Large intestine (tissue), 3 donors: Measurements from ENCODE around the gene MAP4K4. TPM values are rescaled to one million over a fixed set of nuclear protein-coding genes. Genes with fewer than 3 reads are reported as not detected.

Experiments used
- DNase-seq, 2 donors: peaks; one replicate each; pipeline versions ENCODE4 v3.0.0 to v3.0.0-alpha.2; 2013
- H3K27ac ChIP-seq: one replicate; pipeline ENCODE4 v1.5.1; 2013; ENCODE audit warnings: low read length
- H3K27me3 ChIP-seq: 2 replicates; pipeline ENCODE4 v1.6.1; 2013; ENCODE audit warnings: low read length; ENCODE audit not compliant: control insufficient read depth, insufficient read depth
- H3K36me3 ChIP-seq: 2 replicates; pipeline ENCODE4 v1.6.1; 2013; ENCODE audit warnings: low read length; ENCODE audit not compliant: control insufficient read depth, insufficient read depth
- H3K4me1 ChIP-seq: one replicate; pipeline ENCODE4 v1.6.1; 2013; ENCODE audit warnings: low read length; ENCODE audit not compliant: control insufficient read depth, insufficient read depth
- H3K4me3 ChIP-seq: one replicate; pipeline ENCODE4 v1.5.1; 2013; ENCODE audit warnings: low read length
- H3K9me3 ChIP-seq: one replicate; pipeline ENCODE4 v1.6.1; 2013; ENCODE audit warnings: mild to moderate bottlenecking, low read depth, low read length, moderate library complexity; ENCODE audit not compliant: control insufficient read depth
- WGBS: methylation state at CpG from one replicate; pipeline ENCODE4 v1.1.5; 2013; ENCODE audit warnings: low lambda C conversion rate; ENCODE audit not compliant: insufficient coverage; 5-methylcytosine and 5-hydroxymethylcytosine counted together
- polyA plus RNA-seq: library from polyadenylated mRNA; unstranded; fragments of 120-200 nt; gene quantifications from one replicate; pipeline ENCODE4 v1.2.1, GENCODE V29; 2013

MAP4K4 gene
- polyA plus RNA-seq, 1 donor, result 39.5 TPM

- no peaks in the 10 kb centered on the region for H3K9me3 ChIP-seq
- peaks cover 5% of the 10 kb centered on the region for H3K4me1 ChIP-seq
- WGBS, result 80% methylated on average over 2 of the region's 2 CpGs
- DNase-seq, result no peak
- no peak overlapping the region for H3K4me3 ChIP-seq
- H3K36me3 ChIP-seq, result no peaks in the 10 kb centered on the region
- no peaks in the 10 kb centered on the region for H3K27me3 ChIP-seq
- H3K27ac ChIP-seq, result no peak overlapping the region
Measured at GRCh38 chr2:101814752-101815151, 117.2 kb downstream of the MAP4K4 start.

GRCh38 chr2:101815154-101815553 lies 117.6 kb downstream of the MAP4K4 start:
- WGBS, result 100% methylated on average over 1 of the region's 3 CpGs
- Histone ChIP-seq H3K36me3 (no peaks in the 10 kb centered on the region), H3K9me3 (no peaks in the 10 kb centered on the region), H3K4me1 (peaks cover 5% of the 10 kb centered on the region), H3K27me3 (no peaks in the 10 kb centered on the region), H3K4me3 (no peak overlapping the region), H3K27ac (no peak overlapping the region)
- no peak for DNase-seq

- H3K36me3 ChIP-seq, result no peaks in the 10 kb centered on the region
- H3K4me1 ChIP-seq, result peaks cover 5% of the 10 kb centered on the region
Measured at GRCh38 chr2:101815739-101816391, 118.4 kb downstream of the MAP4K4 start.

GRCh38 chr2:101816598-101816997 lies 119.1 kb downstream of the MAP4K4 start:
- peaks cover 5% of the 10 kb centered on the region for H3K4me1 ChIP-seq
- WGBS, result no CpG with 5 or more reads among the region's 4 CpGs

More at GRCh38 chr2:101815739-101816391, 118.4 kb downstream of the MAP4K4 start:
- 75% methylated on average over 1 of the region's 14 CpGs for WGBS
- H3K4me3 ChIP-seq, result no peak overlapping the region
- no peaks in the 10 kb centered on the region for H3K9me3 ChIP-seq
- no peak for DNase-seq
- no peak overlapping the region for H3K27ac ChIP-seq
- H3K27me3 ChIP-seq, result no peaks in the 10 kb centered on the region

GRCh38 chr2:101817481-101817880 lies 120.0 kb downstream of the MAP4K4 start:
- peaks cover 5% of the 10 kb centered on the region for H3K4me1 ChIP-seq
- no peak overlapping the region for H3K4me3 ChIP-seq
- H3K27me3 ChIP-seq, result no peaks in the 10 kb centered on the region
- no peak overlapping the region for H3K27ac ChIP-seq
- no peak for DNase-seq
- WGBS, result 93% methylated on average over 2 of the region's 6 CpGs
- H3K9me3 ChIP-seq, result no peaks in the 10 kb centered on the region
- H3K36me3 ChIP-seq, result no peaks in the 10 kb centered on the region

More at GRCh38 chr2:101816598-101816997, 119.1 kb downstream of the MAP4K4 start:
- no peak for DNase-seq
- H3K36me3 ChIP-seq, result no peaks in the 10 kb centered on the region
- no peak overlapping the region for H3K27ac ChIP-seq
- no peak overlapping the region for H3K4me3 ChIP-seq
- no peaks in the 10 kb centered on the region for H3K9me3 ChIP-seq
- no peaks in the 10 kb centered on the region for H3K27me3 ChIP-seq

- no peaks in the 10 kb centered on the region for H3K36me3 ChIP-seq
- no CpG with 5 or more reads among the region's 1 CpG for WGBS
- no peaks in the 10 kb centered on the region for H3K27me3 ChIP-seq
- peak overlapping the region; percentile 6 for H3K27ac ChIP-seq
- no peak overlapping the region for H3K4me3 ChIP-seq
- DNase-seq, result peak; percentile 31 to 71
- no peaks in the 10 kb centered on the region for H3K9me3 ChIP-seq
- peaks cover 9% of the 10 kb centered on the region for H3K4me1 ChIP-seq
Measured at GRCh38 chr2:101818531-101819451, 121.3 kb downstream of the MAP4K4 start.

- peak; percentile 40 to 59 for DNase-seq
- Histone ChIP-seq H3K4me3 (no peak overlapping the region), H3K9me3 (no peaks in the 10 kb centered on the region), H3K27ac (peak overlapping the region; percentile 16), H3K36me3 (peaks cover 4% of the 10 kb centered on the region), H3K4me1 (peaks cover 9% of the 10 kb centered on the region), H3K27me3 (no peaks in the 10 kb centered on the region)
- WGBS, result no CpG with 5 or more reads among the region's 4 CpGs
Measured at GRCh38 chr2:101820519-101820918, 123.0 kb downstream of the MAP4K4 start.

- WGBS, result no CpG with 5 or more reads among the region's 3 CpGs
- Histone ChIP-seq H3K36me3 (peaks cover 5% of the 10 kb centered on the region), H3K4me1 (peaks cover 9% of the 10 kb centered on the region), H3K27ac (peak overlapping the region; percentile 16), H3K9me3 (no peaks in the 10 kb centered on the region), H3K27me3 (no peaks in the 10 kb centered on the region), H3K4me3 (no peak overlapping the region)
- DNase-seq, result no peak
Measured at GRCh38 chr2:101821059-101821805, 123.7 kb downstream of the MAP4K4 start.

GRCh38 chr2:101821828-101822458 lies 124.4 kb downstream of the MAP4K4 start:
- H3K4me1 ChIP-seq, result peaks cover 13% of the 10 kb centered on the region
- peaks cover 5% of the 10 kb centered on the region for H3K36me3 ChIP-seq
- H3K9me3 ChIP-seq, result no peaks in the 10 kb centered on the region
- no peak for DNase-seq
- WGBS, result 67% methylated on average over 2 of the region's 6 CpGs
- H3K27ac ChIP-seq, result no peak overlapping the region
- H3K27me3 ChIP-seq, result no peaks in the 10 kb centered on the region
- no peak overlapping the region for H3K4me3 ChIP-seq

- H3K36me3 ChIP-seq, result peaks cover 7% of the 10 kb centered on the region
- H3K27ac ChIP-seq, result no peak overlapping the region
- no peak overlapping the region for H3K4me3 ChIP-seq
- H3K9me3 ChIP-seq, result no peaks in the 10 kb centered on the region
- H3K27me3 ChIP-seq, result no peaks in the 10 kb centered on the region
- peak; percentile 73 to 74 for DNase-seq
- H3K4me1 ChIP-seq, result peaks cover 17% of the 10 kb centered on the region
- WGBS, result 40% methylated on average over 2 of the region's 14 CpGs
Measured at GRCh38 chr2:101823347-101823791, 125.9 kb downstream of the MAP4K4 start.
